ENCODE results near the gene AOC2.

The AOC2 gene

DNA sequence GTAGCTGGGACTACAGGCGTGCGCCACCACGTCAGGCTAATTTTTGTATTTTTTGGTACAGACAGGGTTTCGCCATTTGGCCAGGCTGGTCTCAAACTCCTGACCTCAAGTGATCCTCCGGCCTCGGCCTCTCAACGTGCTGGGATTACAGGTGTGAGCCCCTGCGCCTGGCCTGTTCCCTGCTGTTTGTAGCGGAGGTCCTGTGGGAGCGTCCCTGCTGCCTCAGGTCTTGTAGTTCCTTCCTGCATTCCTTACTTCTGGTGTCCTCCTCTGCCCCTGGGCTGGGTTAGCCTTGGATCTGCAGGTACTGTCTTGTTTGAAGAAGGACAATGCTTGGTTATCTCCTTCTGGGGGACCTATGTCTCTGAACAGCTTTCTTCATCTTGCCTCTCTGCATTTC lies 32.7 kb downstream of the AOC2 start:
- peaks cover 26% of the 10 kb centered on the region for H3K27me3 ChIP-seq (ENCODE audit: low read depth, low read length)
- no peak overlapping the region for H3K4me2 ChIP-seq (ENCODE audit: low read length)
- 0 out of 2 replicates have a peak, but pooled peaks cover 2% of the 10 kb centered on the region for H3K4me1 ChIP-seq (ENCODE audit: low read length)
- H3K9ac ChIP-seq (ENCODE audit: low read length): no peak overlapping the region
- no peak overlapping the region for H2AFZ ChIP-seq (ENCODE audit: low read depth, low read length)
- no peaks in the 10 kb centered on the region for H3K36me3 ChIP-seq (replicated peaks; ENCODE audit: low read depth, low read length)
- no peak overlapping the region for H3K4me3 ChIP-seq (ENCODE audit: low read length)
- H4K20me1 ChIP-seq (ENCODE audit: insufficient read depth, low read length): no peaks in the 10 kb centered on the region
- H3K9me3 ChIP-seq (ENCODE audit: insufficient read depth, low read length): no peaks in the 10 kb centered on the region
- H3K27ac ChIP-seq (ENCODE audit: low read length): no peak overlapping the region
- H3K79me2 ChIP-seq (ENCODE audit: low read length): no peaks in the 10 kb centered on the region
- TF ChIP-seq CTCF (IDR thresholded peaks at IDR 0.05; ENCODE audit: low read depth, low read length) (no peak), EZH2phosphoT487 (IDR thresholded peaks at IDR 0.05; ENCODE audit: low read depth) (no peak)

DNA sequence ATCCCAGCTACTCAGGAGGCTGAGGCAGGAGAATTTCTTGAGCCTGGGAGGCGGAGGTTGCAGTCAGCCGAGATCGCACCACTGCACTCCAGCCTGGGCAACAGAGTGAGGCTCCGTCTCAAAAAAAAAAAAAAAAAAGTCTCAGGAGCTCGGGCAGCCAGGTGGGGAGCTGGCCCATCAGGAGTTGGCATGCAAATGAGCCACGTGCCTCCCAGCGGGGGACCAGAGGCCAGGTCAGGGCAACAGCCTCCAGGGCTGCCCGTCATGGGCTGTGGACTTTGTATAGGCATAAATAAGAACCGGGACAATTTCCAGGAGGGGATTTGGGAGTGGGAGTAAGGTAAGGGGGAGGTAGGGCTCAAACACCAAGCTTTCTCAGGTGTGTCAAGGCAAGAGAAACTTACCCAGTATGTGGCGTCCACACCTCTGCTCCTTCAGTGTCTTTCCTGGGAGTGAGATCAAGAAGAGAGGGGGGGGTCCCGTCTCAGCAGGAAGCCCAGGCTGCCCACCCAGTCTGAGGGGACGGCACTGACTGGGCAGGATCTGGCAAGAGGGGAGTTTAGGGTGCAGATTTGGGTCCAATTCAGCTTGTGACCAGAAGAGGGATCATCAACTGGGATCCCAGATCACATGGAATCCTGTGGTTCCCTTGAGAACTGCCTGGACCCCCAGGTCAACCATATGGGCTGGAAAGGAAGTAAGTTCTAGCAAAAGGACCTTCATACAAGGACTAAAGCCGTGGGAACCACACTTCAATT lies 33.9 kb downstream of the AOC2 start:
- H3K27ac ChIP-seq (ENCODE audit: low read length): no peak overlapping the region
- no peak overlapping the region for H3K9ac ChIP-seq (ENCODE audit: low read length)
- H3K4me2 ChIP-seq (ENCODE audit: low read length): peak overlapping the region; percentile 33
- H4K20me1 ChIP-seq (ENCODE audit: insufficient read depth, low read length): no peaks in the 10 kb centered on the region
- H3K9me3 ChIP-seq (ENCODE audit: insufficient read depth, low read length): no peaks in the 10 kb centered on the region
- H3K27me3 ChIP-seq (ENCODE audit: low read depth, low read length): peaks cover 23% of the 10 kb centered on the region
- H3K36me3 ChIP-seq (replicated peaks; ENCODE audit: low read depth, low read length): no peaks in the 10 kb centered on the region
- TF ChIP-seq CTCF (IDR thresholded peaks at IDR 0.05; ENCODE audit: low read depth, low read length) (no peak), EZH2phosphoT487 (IDR thresholded peaks at IDR 0.05; ENCODE audit: low read depth) (no peak)
- H3K4me3 ChIP-seq (ENCODE audit: low read length): 0 out of 2 replicates have a peak overlapping the region, but pooled peaks have one; percentile 13
- 0 out of 2 replicates have a peak, but pooled peaks cover 2% of the 10 kb centered on the region for H3K4me1 ChIP-seq (ENCODE audit: low read length)
- no peaks in the 10 kb centered on the region for H3K79me2 ChIP-seq (ENCODE audit: low read length)
- no peak overlapping the region for H2AFZ ChIP-seq (ENCODE audit: low read depth, low read length)

DNA sequence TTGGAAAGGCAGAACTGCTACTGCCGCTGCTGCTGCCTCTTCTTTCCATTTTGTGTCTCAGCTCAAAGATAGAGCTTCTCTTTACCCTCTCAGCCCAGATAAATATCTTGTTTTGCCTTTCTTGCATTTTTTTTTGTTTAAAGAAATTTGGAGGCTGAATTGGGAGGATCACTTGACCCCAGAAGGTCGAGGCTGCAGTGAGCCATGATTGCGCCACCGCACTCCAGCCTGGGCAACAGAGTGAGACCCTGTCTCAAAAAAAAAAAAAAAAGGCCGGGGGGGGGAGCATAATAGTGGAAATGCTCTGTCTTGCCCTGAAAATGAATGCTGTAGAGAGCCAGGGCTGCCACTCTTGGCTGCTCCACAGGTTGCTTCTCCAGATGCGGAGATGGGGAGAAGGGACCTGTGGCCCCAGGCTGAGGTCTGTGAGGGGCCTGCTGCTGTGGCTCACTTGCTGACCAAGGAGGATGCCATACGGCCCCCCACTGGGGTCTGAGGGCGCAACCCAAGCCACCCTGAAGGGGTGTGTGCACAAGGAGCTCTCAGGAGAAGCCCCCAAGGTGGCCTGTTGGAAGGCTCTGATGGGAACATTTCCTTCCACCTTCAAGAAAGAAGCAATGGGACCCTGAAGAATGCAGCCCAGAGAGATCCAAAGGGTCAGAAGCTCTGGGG lies 34.7 kb downstream of the AOC2 start:
- Histone ChIP-seq H3K79me2 (ENCODE audit: low read length) (no peaks in the 10 kb centered on the region), H2AFZ (ENCODE audit: low read depth, low read length) (no peak overlapping the region), H3K9me3 (ENCODE audit: insufficient read depth, low read length) (no peaks in the 10 kb centered on the region), H3K4me3 (ENCODE audit: low read length) (no peak overlapping the region), H4K20me1 (ENCODE audit: insufficient read depth, low read length) (no peaks in the 10 kb centered on the region), H3K27ac (ENCODE audit: low read length) (no peak overlapping the region), H3K27me3 (ENCODE audit: low read depth, low read length) (peaks cover 23% of the 10 kb centered on the region), H3K4me1 (ENCODE audit: low read length) (0 out of 2 replicates have a peak, but pooled peaks cover 2% of the 10 kb centered on the region), H3K36me3 (replicated peaks; ENCODE audit: low read depth, low read length) (no peaks in the 10 kb centered on the region), H3K4me2 (ENCODE audit: low read length) (no peak overlapping the region), H3K9ac (ENCODE audit: low read length) (no peak overlapping the region)
- no peak for TF ChIP-seq CTCF (IDR thresholded peaks at IDR 0.05; ENCODE audit: low read depth, low read length)
- TF ChIP-seq EZH2phosphoT487 (IDR thresholded peaks at IDR 0.05; ENCODE audit: low read depth): no peak

- H4K20me1 ChIP-seq (ENCODE audit: insufficient read depth, low read length): no peaks in the 10 kb centered on the region
- H3K4me3 ChIP-seq (ENCODE audit: low read length): no peak overlapping the region
- no peak overlapping the region for H3K27ac ChIP-seq (ENCODE audit: low read length)
- H3K9me3 ChIP-seq (ENCODE audit: insufficient read depth, low read length): no peaks in the 10 kb centered on the region
- 0 out of 2 replicates have a peak, but pooled peaks cover 2% of the 10 kb centered on the region for H3K4me1 ChIP-seq (ENCODE audit: low read length)
- H2AFZ ChIP-seq (ENCODE audit: low read depth, low read length): no peak overlapping the region
- no peaks in the 10 kb centered on the region for H3K36me3 ChIP-seq (replicated peaks; ENCODE audit: low read depth, low read length)
- no peaks in the 10 kb centered on the region for H3K79me2 ChIP-seq (ENCODE audit: low read length)
- H3K4me2 ChIP-seq (ENCODE audit: low read length): no peak overlapping the region
- H3K27me3 ChIP-seq (ENCODE audit: low read depth, low read length): peaks cover 23% of the 10 kb centered on the region
- TF ChIP-seq EZH2phosphoT487 (IDR thresholded peaks at IDR 0.05; ENCODE audit: low read depth): no peak
- TF ChIP-seq CTCF (IDR thresholded peaks at IDR 0.05; ENCODE audit: low read depth, low read length): no peak
- H3K9ac ChIP-seq (ENCODE audit: low read length): no peak overlapping the region
These were observed 35.2 kb downstream of the AOC2 start for GRCh38 chr17:42879596-42879985.
